HG03045 (cell line): ENCODE results near the gene DPP6.

Experiments used
- ATAC-seq: cut with Tn5 transposase; IDR thresholded peaks from one replicate; pipeline ENCODE4 v1.9.1; 2021; ENCODE audit warnings: mild to moderate bottlenecking, moderate library complexity; ENCODE audit not compliant: unreplicated experiment

DPP6 gene

GRCh38 chr7:154438571-154439367, 386.6 kb downstream of the DPP6 start:
- ATAC-seq: no peak

- no peak for ATAC-seq
Observed at GRCh38 chr7:154440058-154440457, 387.9 kb downstream of the DPP6 start.

- no peak for ATAC-seq
Observed at GRCh38 chr7:154440651-154441050, 388.5 kb downstream of the DPP6 start.

- no peak for ATAC-seq
Observed at GRCh38 chr7:154441811-154442210, 389.6 kb downstream of the DPP6 start.

- ATAC-seq: no peak
Observed at GRCh38 chr7:154442939-154443338, 390.7 kb downstream of the DPP6 start.

GRCh38 chr7:154450451-154450850, 398.3 kb downstream of the DPP6 start:
- ATAC-seq: no peak

- no peak for ATAC-seq
Observed at GRCh38 chr7:154451480-154452457, 399.6 kb downstream of the DPP6 start.

- ATAC-seq: no peak
Observed at GRCh38 chr7:154463794-154464193, 411.6 kb downstream of the DPP6 start.

GRCh38 chr7:154469652-154470051, 417.5 kb downstream of the DPP6 start:
- ATAC-seq: no peak

- no peak for ATAC-seq
Observed at GRCh38 chr7:154472343-154472742, 420.1 kb downstream of the DPP6 start.

GRCh38 chr7:154473360-154473759, 421.2 kb downstream of the DPP6 start:
- ATAC-seq: no peak

GRCh38 chr7:154474903-154475520, 422.8 kb downstream of the DPP6 start:
- ATAC-seq: no peak

GRCh38 chr7:154475864-154476263, 423.7 kb downstream of the DPP6 start:
- ATAC-seq: no peak

- no peak for ATAC-seq
Observed at GRCh38 chr7:154480817-154481216, 428.6 kb downstream of the DPP6 start.

- no peak for ATAC-seq
Observed at GRCh38 chr7:154482863-154483262, 430.7 kb downstream of the DPP6 start.

GRCh38 chr7:154484406-154484805, 432.2 kb downstream of the DPP6 start:
- no peak for ATAC-seq

- no peak for ATAC-seq
Observed at GRCh38 chr7:154484943-154485342, 432.7 kb downstream of the DPP6 start.

GRCh38 chr7:154489897-154490296, 437.7 kb downstream of the DPP6 start:
- ATAC-seq: no peak

GRCh38 chr7:154493594-154493993, 441.4 kb downstream of the DPP6 start:
- no peak for ATAC-seq

- ATAC-seq: no peak
Observed at GRCh38 chr7:154497751-154498150, 445.6 kb downstream of the DPP6 start.

- ATAC-seq: no peak
Observed at GRCh38 chr7:154503962-154504550, 451.9 kb downstream of the DPP6 start.
